ENCODE data around the gene PLA2G2E. TPM values are rescaled to one million over a fixed set of nuclear protein-coding genes. Genes with fewer than 3 reads are reported as not detected.
"Not testable (repeated sequence)": the region's sequence is repeated elsewhere in the genome, so short reads cannot be mapped to it uniquely, and the experiment has no call there.

PLA2G2E gene
- total RNA-seq, 6 experiments from 2014 or later = not detected

- DNase-seq (no peak), ATAC-seq (no peak)
- whole genome bisulfite sequencing (ENCODE audit: insufficient coverage, low coverage, low lambda C conversion rate, missing lambda C conversion rate) = 90% methylated on average over 1 of the region's 1 CpG
- Histone ChIP-seq H3K9me3 (no peaks in the 10 kb centered on the region), H3K4me3 (no peak overlapping the region), H3K27me3 (no peaks in the 10 kb centered on the region), H3K36me3 (no peaks in the 10 kb centered on the region), H3K4me1 (no peaks in the 10 kb centered on the region), H3K27ac (no peak overlapping the region)
- intact Hi-C loops (cut with DNase I) = no loop called here
- TF ChIP-seq POLR2A (IDR thresholded peaks at IDR 0.05) (no peak), CTCF (IDR thresholded peaks at IDR 0.05) (no peak)
Observed at GRCh38 chr1:19938472-19938871, 15.1 kb upstream of the PLA2G2E start.

GRCh38 chr1:19936061-19936750 is 12.8 kb upstream of the PLA2G2E start:
- DNase-seq (no peak), ATAC-seq (peak in 1 of 4 donors; percentile 44)
- Histone ChIP-seq H3K36me3 (no peaks in the 10 kb centered on the region), H3K4me1 (no peaks in the 10 kb centered on the region), H3K27me3 (no peaks in the 10 kb centered on the region), H3K4me3 (no peak overlapping the region), H3K9me3 (no peaks in the 10 kb centered on the region), H3K27ac (no peak overlapping the region)
- intact Hi-C loops (cut with DNase I) = no loop called here
- TF ChIP-seq POLR2A (IDR thresholded peaks at IDR 0.05) = no peak
- TF ChIP-seq CTCF (IDR thresholded peaks at IDR 0.05) = no peak
- 58% methylated on average over 3 of the region's 3 CpGs for WGBS (ENCODE audit: insufficient coverage, low coverage, low lambda C conversion rate, missing lambda C conversion rate)

- TF ChIP-seq CTCF (IDR thresholded peaks at IDR 0.05) (no peak), POLR2A (IDR thresholded peaks at IDR 0.05) (no peak)
- Histone ChIP-seq H3K27ac (no peak overlapping the region), H3K36me3 (no peaks in the 10 kb centered on the region), H3K9me3 (no peaks in the 10 kb centered on the region), H3K4me3 (no peak overlapping the region), H3K27me3 (no peaks in the 10 kb centered on the region), H3K4me1 (no peaks in the 10 kb centered on the region)
- intact Hi-C loops (cut with DNase I) = no loop called here
- ATAC-seq = no peak
- no CpG with 5 or more reads among the region's 7 CpGs for WGBS (ENCODE audit: insufficient coverage, low coverage, low lambda C conversion rate, missing lambda C conversion rate)
- DNase-seq = no peak
Observed at GRCh38 chr1:19934336-19934735, 10.9 kb upstream of the PLA2G2E start.

GRCh38 chr1:19932866-19933265 is 9.4 kb upstream of the PLA2G2E start:
- no peaks in the 10 kb centered on the region for H3K9me3 ChIP-seq
- 53% methylated on average over 1 of the region's 1 CpG for WGBS (ENCODE audit: insufficient coverage, low coverage, low lambda C conversion rate, missing lambda C conversion rate)
- no peaks in the 10 kb centered on the region for H3K27me3 ChIP-seq
- no peak overlapping the region for H3K27ac ChIP-seq
- H3K4me1 ChIP-seq = no peaks in the 10 kb centered on the region
- no peaks in the 10 kb centered on the region for H3K36me3 ChIP-seq
- H3K4me3 ChIP-seq = no peak overlapping the region
- DNase-seq = no peak
- TF ChIP-seq POLR2A (IDR thresholded peaks at IDR 0.05) (no peak), CTCF (IDR thresholded peaks at IDR 0.05) (no peak)
- intact Hi-C loops (cut with DNase I) = no loop called here
- ATAC-seq = no peak

GRCh38 chr1:19927130-19927421 is 3.7 kb upstream of the PLA2G2E start:
- intact Hi-C loops (cut with DNase I) = loop anchor here in 1 of 2 donors (10.0 kb wide), 1 partner anchor 218 kb away; no protein-coding TSS in a partner anchor
- not testable (repeated sequence) for H3K4me3 ChIP-seq, H3K4me1 ChIP-seq, DNase-seq, H3K27me3 ChIP-seq, H3K36me3 ChIP-seq, H3K9me3 ChIP-seq, ATAC-seq, H3K27ac ChIP-seq
- 14% methylated on average over 1 of the region's 3 CpGs for WGBS (ENCODE audit: insufficient coverage, low coverage, low lambda C conversion rate, missing lambda C conversion rate)
